NCI-H2227 (cell line): ENCODE data around the gene PLSCR5.
A peak's percentile ranks its signal among the peaks of the same experiment; 100 is the strongest.

ENCODE experiments used
- DNase-seq: peaks from one replicate; lab custom pipeline; 2025; ENCODE audit not compliant: unreplicated experiment; lab: John Stamatoyannopoulos, UW

Gene PLSCR5

GRCh38 chr3:146544929-146545528 is 60.1 kb downstream of the PLSCR5 start:
- no peak for DNase-seq

GRCh38 chr3:146544002-146544928 is 60.9 kb downstream of the PLSCR5 start, which contains the start of gene PLSCR1:
PLSCR1 (minus strand) TSS chr3:146544607; CDS start chr3:146536552, 8,055 bp downstream.
- DNase-seq = peak; percentile 73

- DNase-seq = peak; percentile 8
These were observed 61.6 kb downstream of the PLSCR5 start for GRCh38 chr3:146543461-146544001.

- DNase-seq = no peak
These were observed 62.2 kb downstream of the PLSCR5 start for GRCh38 chr3:146542978-146543377.

GRCh38 chr3:146542179-146542578 is 63.0 kb downstream of the PLSCR5 start:
- DNase-seq = no peak

GRCh38 chr3:146540978-146541377 is 64.2 kb downstream of the PLSCR5 start:
- no peak for DNase-seq

- no peak for DNase-seq
These were observed 64.9 kb downstream of the PLSCR5 start for GRCh38 chr3:146540236-146540635.

- DNase-seq = no peak
These were observed 65.8 kb downstream of the PLSCR5 start for GRCh38 chr3:146539315-146539714.

- DNase-seq = no peak
These were observed 67.5 kb downstream of the PLSCR5 start for GRCh38 chr3:146537603-146538002.

GRCh38 chr3:146536681-146537080 is 68.5 kb downstream of the PLSCR5 start:
- DNase-seq = no peak
